Tibial artery (tissue), 4 donors: Measurements from ENCODE around the gene ZBTB20.

ENCODE experiments used
- DNase-seq, 2 donors: peaks; one replicate each; pipeline ENCODE4 v3.0.0-alpha.2; 2019
- H3K27ac ChIP-seq, 2 donors: fragments of 200-600 bp; sonication (generic) in 1 of 2; 1 replicate in 1 of 2; 2 replicates in 1 of 2; pipeline ENCODE4 v1.5.1; 2018 to 2019; ENCODE audit warnings: mild to moderate bottlenecking in 1 of 2
- H3K27me3 ChIP-seq, 2 donors: fragments of 200-600 bp; sonication (generic) in 1 of 2; one replicate each; pipeline versions ENCODE4 v1.5.1 to v1.6.0; 2016 to 2019
- H3K36me3 ChIP-seq, 3 donors: fragments of 200-600 bp; sonication (generic) in 2 of 3; one replicate each; pipeline ENCODE4 v1.5.1; 2016 to 2019; ENCODE audit warnings: mild to moderate bottlenecking in 2 of 3
- H3K4me1 ChIP-seq, 4 donors: fragments of 200-600 bp; sonication (generic) in 2 of 4; 1 replicate in 3 of 4; 2 replicates in 1 of 4; pipeline ENCODE4 v1.5.1; 2016 to 2019
- H3K4me3 ChIP-seq, 2 donors: fragments of 200-600 bp; sonication (generic) in 1 of 2; 1 replicate in 1 of 2; 2 replicates in 1 of 2; pipeline ENCODE4 v1.5.1; 2018 to 2019; ENCODE audit warnings: mild to moderate bottlenecking in 2 of 2
- H3K9me3 ChIP-seq, 3 donors: fragments of 200-600 bp; sonication (generic) in 1 of 3; one replicate each; pipeline ENCODE4 v1.5.1; 2016 to 2019
- intact Hi-C: fragments of 100-400 bp; cut with DNase I; formaldehyde crosslinking; loops from one replicate; pipeline ENCODE4 v1.15.0; 2023; ENCODE audit warnings: low total_unique reads
- TF ChIP-seq, protein P1 (sequence below), 2 experiments: fragments of 200-600 bp in 1 of 2; fragments of 450-650 bp in 1 of 2; IDR thresholded peaks; one replicate each; pipeline ENCODE4 v1.5.1; 2017 to 2019; ENCODE audit warnings: antibody characterized with exemption in 2 of 2, mild to moderate bottlenecking in 1 of 2, moderate library complexity in 1 of 2

The ZBTB20 gene

DNA sequence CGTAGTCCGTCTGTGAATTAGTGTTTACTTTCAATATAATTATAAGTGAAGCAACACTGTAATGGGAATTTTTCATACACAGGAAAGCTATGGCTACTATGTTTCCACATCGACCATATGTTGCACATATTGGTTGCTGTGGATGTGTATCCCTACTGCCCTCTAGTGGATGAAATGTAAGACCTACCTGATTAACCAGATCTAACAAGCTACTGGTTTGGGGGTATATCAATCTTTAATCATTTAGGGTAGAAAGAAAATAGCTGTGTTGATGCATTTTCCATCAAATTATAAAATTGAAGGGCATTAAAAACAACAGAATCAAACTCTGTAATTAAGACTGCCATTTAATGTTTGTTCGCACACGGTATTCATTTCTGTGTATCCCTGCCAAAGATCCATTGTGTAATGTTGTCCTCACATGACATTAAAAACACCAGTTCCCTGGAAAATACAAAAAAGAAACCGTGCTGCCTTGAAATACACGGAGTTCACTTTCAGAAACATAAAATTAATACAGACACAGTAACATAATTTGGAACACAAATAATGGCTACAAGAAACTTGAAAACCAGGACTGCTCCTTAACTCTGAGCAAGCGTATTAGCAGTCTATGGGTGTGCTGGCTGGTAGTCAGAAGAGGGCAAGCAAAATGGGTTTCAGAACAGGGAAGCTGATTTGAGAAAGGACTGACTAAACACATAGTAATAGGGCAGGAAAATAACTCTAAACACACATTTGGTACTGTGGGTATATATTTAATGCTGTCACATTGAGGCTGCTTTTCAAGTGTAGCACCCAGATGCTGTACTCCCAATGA lies 728.2 kb downstream of the ZBTB20 start:
- TF ChIP-seq, protein P1, sequence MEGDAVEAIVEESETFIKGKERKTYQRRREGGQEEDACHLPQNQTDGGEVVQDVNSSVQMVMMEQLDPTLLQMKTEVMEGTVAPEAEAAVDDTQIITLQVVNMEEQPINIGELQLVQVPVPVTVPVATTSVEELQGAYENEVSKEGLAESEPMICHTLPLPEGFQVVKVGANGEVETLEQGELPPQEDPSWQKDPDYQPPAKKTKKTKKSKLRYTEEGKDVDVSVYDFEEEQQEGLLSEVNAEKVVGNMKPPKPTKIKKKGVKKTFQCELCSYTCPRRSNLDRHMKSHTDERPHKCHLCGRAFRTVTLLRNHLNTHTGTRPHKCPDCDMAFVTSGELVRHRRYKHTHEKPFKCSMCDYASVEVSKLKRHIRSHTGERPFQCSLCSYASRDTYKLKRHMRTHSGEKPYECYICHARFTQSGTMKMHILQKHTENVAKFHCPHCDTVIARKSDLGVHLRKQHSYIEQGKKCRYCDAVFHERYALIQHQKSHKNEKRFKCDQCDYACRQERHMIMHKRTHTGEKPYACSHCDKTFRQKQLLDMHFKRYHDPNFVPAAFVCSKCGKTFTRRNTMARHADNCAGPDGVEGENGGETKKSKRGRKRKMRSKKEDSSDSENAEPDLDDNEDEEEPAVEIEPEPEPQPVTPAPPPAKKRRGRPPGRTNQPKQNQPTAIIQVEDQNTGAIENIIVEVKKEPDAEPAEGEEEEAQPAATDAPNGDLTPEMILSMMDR (IDR thresholded peaks at IDR 0.05) = peak; percentile 78 to 83
- intact Hi-C loops = no loop called here
- H3K9me3 ChIP-seq = no peaks in the 10 kb centered on the region
- no peaks in the 10 kb centered on the region for H3K27me3 ChIP-seq
- peak overlapping the region; percentile 6 to 10 for H3K27ac ChIP-seq
- no peak for DNase-seq
- peaks cover 0 to 6% (median 2%) of the 10 kb centered on the region in 4 donors for H3K4me1 ChIP-seq
- no peaks in the 10 kb centered on the region for H3K36me3 ChIP-seq
- H3K4me3 ChIP-seq = peak overlapping the region; percentile 18

- intact Hi-C loops = no loop called here
- peaks cover 0 to 6% (median 2%) of the 10 kb centered on the region in 4 donors for H3K4me1 ChIP-seq
- H3K27ac ChIP-seq = no peak overlapping the region
- no peaks in the 10 kb centered on the region for H3K9me3 ChIP-seq
- H3K4me3 ChIP-seq = no peak overlapping the region
- TF ChIP-seq, protein P1 (IDR thresholded peaks at IDR 0.05) = no peak
- no peak for DNase-seq
- H3K36me3 ChIP-seq = no peaks in the 10 kb centered on the region
- no peaks in the 10 kb centered on the region for H3K27me3 ChIP-seq
These were observed 729.0 kb downstream of the ZBTB20 start for GRCh38 chr3:114418107-114418506.

- Histone ChIP-seq H3K4me1 (peaks cover 0 to 10% (median 4%) of the 10 kb centered on the region in 4 donors), H3K4me3 (no peak overlapping the region), H3K36me3 (no peaks in the 10 kb centered on the region), H3K27me3 (no peaks in the 10 kb centered on the region), H3K27ac (no peak overlapping the region), H3K9me3 (no peaks in the 10 kb centered on the region)
- TF ChIP-seq, protein P1 (IDR thresholded peaks at IDR 0.05) = no peak
- intact Hi-C loops = no loop called here
- DNase-seq = no peak
These were observed 729.4 kb downstream of the ZBTB20 start for GRCh38 chr3:114417675-114418074.

GRCh38 chr3:114417265-114417664 lies 729.8 kb downstream of the ZBTB20 start:
- no peak for DNase-seq
- H3K27me3 ChIP-seq = no peaks in the 10 kb centered on the region
- H3K27ac ChIP-seq = no peak overlapping the region
- H3K4me1 ChIP-seq = peaks cover 0 to 14% (median 9%) of the 10 kb centered on the region in 4 donors
- H3K9me3 ChIP-seq = no peaks in the 10 kb centered on the region
- H3K36me3 ChIP-seq = no peaks in the 10 kb centered on the region
- intact Hi-C loops = no loop called here
- TF ChIP-seq, protein P1 (IDR thresholded peaks at IDR 0.05) = no peak
- no peak overlapping the region for H3K4me3 ChIP-seq

- no peaks in the 10 kb centered on the region for H3K27me3 ChIP-seq
- no peaks in the 10 kb centered on the region for H3K36me3 ChIP-seq
- intact Hi-C loops = no loop called here
- H3K4me3 ChIP-seq = no peak overlapping the region
- no peaks in the 10 kb centered on the region for H3K9me3 ChIP-seq
- no peak for DNase-seq
- H3K27ac ChIP-seq = no peak overlapping the region
- TF ChIP-seq, protein P1 (IDR thresholded peaks at IDR 0.05) = no peak
- H3K4me1 ChIP-seq = peaks cover 0 to 25% (median 12%) of the 10 kb centered on the region in 4 donors
These were observed 735.0 kb downstream of the ZBTB20 start for GRCh38 chr3:114411811-114412803.
